CD4-positive, alpha-beta T cell (primary cell): ENCODE data around the gene PTPRN2. TPM values are rescaled to one million over a fixed set of nuclear protein-coding genes. Genes with fewer than 3 reads are reported as not detected.

Experiments used
- ATAC-seq: fragments of 200-7000 bp; cut with Tn5 transposase; one replicate; pipeline ENCODE4 v1.10.0; 2022; ENCODE audit warnings: mild to moderate bottlenecking; ENCODE audit not compliant: poor library complexity
- CTCF ChIA-PET: fragments of 350-600 bp; sonication (Branson Sonifier 250); formaldehyde crosslinking; loops from one replicate; lab custom pipeline; 2021; ENCODE audit warnings: antibody characterized with exemption, inconsistent platforms; lab: Charles Lee
- POLR2A ChIA-PET: fragments of 350-600 bp; sonication (Branson Sonifier 250); formaldehyde crosslinking; loops from one replicate; lab custom pipeline; 2021; ENCODE audit warnings: antibody characterized with exemption, inconsistent platforms; lab: Charles Lee
- DNase-seq, 14 experiments: peaks; one replicate each; pipeline ENCODE4 v3.0.0-alpha.2; 2013 to 2020; ENCODE audit warnings: mixed read lengths in 2 of 14
- H3K27ac ChIP-seq, 2 donors: one replicate each; pipeline versions ENCODE4 v1.5.1 to v1.7.0; 2013; ENCODE audit warnings: low read length in 2 of 2, low read depth in 1 of 2, mild to moderate bottlenecking in 1 of 2
- H3K27me3 ChIP-seq, 2 experiments: 1 replicate in 1 of 2; 2 replicates in 1 of 2; pipeline versions ENCODE4 v1.6.1 to v1.7.0; 2013; ENCODE audit warnings: low read length in 2 of 2, control low read depth in 1 of 2, mild to moderate bottlenecking in 1 of 2, moderate library complexity in 1 of 2; ENCODE audit not compliant: insufficient read depth in 2 of 2, control insufficient read depth in 1 of 2
- H3K36me3 ChIP-seq: one replicate; pipeline ENCODE4 v1.6.1; 2013; ENCODE audit warnings: low read length, control low read depth; ENCODE audit not compliant: insufficient read depth
- H3K4me1 ChIP-seq: one replicate; pipeline ENCODE4 v1.6.1; 2013; ENCODE audit warnings: low read length, control low read depth; ENCODE audit not compliant: insufficient read depth
- H3K4me3 ChIP-seq: one replicate; pipeline ENCODE4 v1.5.1; 2013; ENCODE audit warnings: mild to moderate bottlenecking, low read length, moderate library complexity
- H3K9me3 ChIP-seq, 2 experiments: 1 replicate in 1 of 2; 2 replicates in 1 of 2; pipeline versions ENCODE4 v1.6.1 to v1.7.0; 2013; ENCODE audit warnings: low read length in 2 of 2, mild to moderate bottlenecking in 2 of 2, control low read depth in 1 of 2, moderate library complexity in 1 of 2; ENCODE audit not compliant: control insufficient read depth in 1 of 2, insufficient read depth in 1 of 2
- H3K27ac Mint-ChIP-seq: one replicate; pipeline ENCODE4 v1.8.0; 2020; ENCODE audit warnings: mixed read lengths
- H3K27me3 Mint-ChIP-seq: one replicate; pipeline ENCODE4 v1.8.0; 2021; ENCODE audit warnings: mixed read lengths
- H3K36me3 Mint-ChIP-seq: one replicate; pipeline ENCODE4 v1.8.0; 2021; ENCODE audit warnings: low read depth, mixed read lengths
- H3K4me1 Mint-ChIP-seq: one replicate; pipeline ENCODE4 v1.8.0; 2021; ENCODE audit warnings: low read depth, mixed read lengths
- H3K4me3 Mint-ChIP-seq: one replicate; pipeline ENCODE4 v1.8.0; 2020; ENCODE audit warnings: mild to moderate bottlenecking, mixed read lengths
- H3K9me3 Mint-ChIP-seq: one replicate; pipeline ENCODE4 v1.8.0; 2020; ENCODE audit warnings: mixed read lengths
- CTCF ChIP-seq: fragments of 200-600 bp; IDR thresholded peaks from one replicate; pipeline ENCODE4 v1.8.0; 2022; ENCODE audit warnings: antibody characterized with exemption, mild to moderate bottlenecking
- intact Hi-C, 2 experiments: fragments of 100-400 bp; cut with DNase I in 1 of 2; cut with micrococcal nuclease in 1 of 2; formaldehyde crosslinking; loops; one replicate each; pipeline versions ENCODE4 v1.15.1 to v1.9.0; 2023 to 2025; cut with DNase I, micrococcal nuclease
- total RNA-seq, 174 experiments: library from RNA in 2 of 174; stranded (reverse) in 2 of 174; gene quantifications; one replicate each; pipeline ENCODE4 v1.2.3 and lab custom pipeline; 2021 to 2026

PTPRN2 gene
- total RNA-seq, 2 experiments from 2014 or later: 0.34 to 0.44 TPM

- H3K4me3 Mint-ChIP-seq: no peak overlapping the region
- H3K27me3 Mint-ChIP-seq: peaks cover 18% of the 10 kb centered on the region
- ChIA-PET CTCF (no interaction called here), POLR2A (no interaction called here)
- H3K36me3 Mint-ChIP-seq: no peaks in the 10 kb centered on the region
- no peak for TF ChIP-seq CTCF
- peaks cover 7% of the 10 kb centered on the region for H3K9me3 Mint-ChIP-seq
- H3K36me3 ChIP-seq: no peaks in the 10 kb centered on the region
- no peaks in the 10 kb centered on the region for H3K4me1 ChIP-seq
- no peak for DNase-seq
- H3K4me1 Mint-ChIP-seq: no peaks in the 10 kb centered on the region
- H3K9me3 ChIP-seq: peaks cover 12 to 38% of the 10 kb centered on the region in 2 experiments
- H3K27me3 ChIP-seq: no peaks in the 10 kb centered on the region
- ATAC-seq: no peak
- intact Hi-C loops: no loop called here
- no peak overlapping the region for H3K27ac Mint-ChIP-seq
- no peak overlapping the region for H3K27ac ChIP-seq
- H3K4me3 ChIP-seq: no peak overlapping the region
Measured at GRCh38 chr7:157945401-157945800, 642.2 kb downstream of the PTPRN2 start.

GRCh38 chr7:157944734-157945291, 642.8 kb downstream of the PTPRN2 start:
- DNase-seq (no peak), ATAC-seq (no peak)
- intact Hi-C loops: no loop called here
- H3K9me3 Mint-ChIP-seq: peaks cover 7% of the 10 kb centered on the region
- CTCF ChIA-PET: no interaction called here
- POLR2A ChIA-PET: no interaction called here
- no peak overlapping the region for H3K27ac Mint-ChIP-seq
- no peak overlapping the region for H3K27ac ChIP-seq
- H3K4me1 ChIP-seq: no peaks in the 10 kb centered on the region
- peaks cover 12 to 40% of the 10 kb centered on the region in 2 experiments for H3K9me3 ChIP-seq
- no peak for TF ChIP-seq CTCF
- no peak overlapping the region for H3K4me3 Mint-ChIP-seq
- H3K27me3 Mint-ChIP-seq: peaks cover 18% of the 10 kb centered on the region
- no peaks in the 10 kb centered on the region for H3K36me3 Mint-ChIP-seq
- H3K27me3 ChIP-seq: no peaks in the 10 kb centered on the region
- H3K4me1 Mint-ChIP-seq: no peaks in the 10 kb centered on the region
- no peaks in the 10 kb centered on the region for H3K36me3 ChIP-seq
- no peak overlapping the region for H3K4me3 ChIP-seq

- TF ChIP-seq CTCF: no peak
- Histone ChIP-seq H3K4me3 (no peak overlapping the region), H3K9me3 (peaks cover 12 to 42% of the 10 kb centered on the region in 2 experiments), H3K4me1 (no peaks in the 10 kb centered on the region), H3K27ac (no peak overlapping the region), H3K36me3 (no peaks in the 10 kb centered on the region), H3K27me3 (no peaks in the 10 kb centered on the region)
- POLR2A ChIA-PET: no interaction called here
- H3K4me1 Mint-ChIP-seq: no peaks in the 10 kb centered on the region
- no peak for DNase-seq
- ATAC-seq: no peak
- H3K36me3 Mint-ChIP-seq: no peaks in the 10 kb centered on the region
- intact Hi-C loops: no loop called here
- H3K9me3 Mint-ChIP-seq: peaks cover 7% of the 10 kb centered on the region
- no peak overlapping the region for H3K27ac Mint-ChIP-seq
- no peak overlapping the region for H3K4me3 Mint-ChIP-seq
- CTCF ChIA-PET: no interaction called here
- H3K27me3 Mint-ChIP-seq: peaks cover 18% of the 10 kb centered on the region
Measured at GRCh38 chr7:157944051-157944450, 643.6 kb downstream of the PTPRN2 start.
